Measurements from ENCODE around the gene UGT1A9.
"Not testable (repeated sequence)": the region's sequence is repeated elsewhere in the genome, so short reads cannot be mapped to it uniquely, and the experiment has no call there.

Gene UGT1A9

GRCh38 chr2:233751212-233752009, 79.7 kb downstream of the UGT1A9 start:
- not testable (repeated sequence) for H3K4me3 ChIP-seq (ENCODE audit: low read depth, low read length); DNase-seq (ENCODE audit: low read depth)

DNA sequence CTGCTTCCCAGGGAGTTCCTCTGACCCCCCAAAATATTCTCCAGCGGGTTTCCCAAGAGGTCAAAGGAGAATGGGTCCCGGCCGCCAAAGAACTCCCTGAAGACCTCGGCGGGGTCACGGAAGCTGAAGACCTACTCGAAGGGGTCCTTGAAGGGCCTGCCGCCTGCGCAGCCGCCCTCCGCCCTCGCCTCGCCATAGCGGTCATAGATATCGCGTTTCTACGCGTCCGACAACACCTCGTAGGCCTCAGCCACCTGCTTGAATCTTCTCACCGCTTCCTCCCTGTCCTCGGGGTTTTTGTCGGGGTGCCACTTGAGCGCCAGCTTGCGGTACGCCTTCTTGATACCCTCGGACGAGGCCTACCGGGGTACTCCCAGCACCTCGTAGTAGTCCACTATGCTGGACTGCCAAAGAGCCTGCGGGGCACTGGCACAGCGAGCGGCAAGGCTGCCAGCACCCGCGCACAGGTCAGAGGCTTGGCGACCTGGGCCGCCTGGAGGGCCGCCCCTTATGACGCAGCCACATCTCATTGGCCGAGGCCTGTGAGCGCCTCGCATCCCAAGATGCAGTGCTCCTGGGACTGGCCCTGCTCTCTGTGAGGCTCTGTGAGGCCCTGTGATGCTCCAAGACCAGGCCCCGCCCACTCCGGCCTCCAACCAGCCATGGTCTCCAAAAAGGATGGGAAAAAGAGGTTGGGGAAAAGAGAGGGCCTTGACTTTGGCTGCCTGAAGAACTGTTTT, 83.3 kb downstream of the UGT1A9 start:
- H3K4me3 ChIP-seq (ENCODE audit: low read depth, low read length), result no peak overlapping the region
- no peak for DNase-seq (ENCODE audit: low read depth)

GRCh38 chr2:233756429-233757081, 84.9 kb downstream of the UGT1A9 start:
- no peak for DNase-seq (ENCODE audit: low read depth)
- no peak overlapping the region for H3K4me3 ChIP-seq (ENCODE audit: low read depth, low read length)

- DNase-seq (ENCODE audit: low read depth), result no peak
- H3K4me3 ChIP-seq (ENCODE audit: low read depth, low read length), result no peak overlapping the region
These were observed 86.4 kb downstream of the UGT1A9 start for GRCh38 chr2:233758141-233758540.

DNA sequence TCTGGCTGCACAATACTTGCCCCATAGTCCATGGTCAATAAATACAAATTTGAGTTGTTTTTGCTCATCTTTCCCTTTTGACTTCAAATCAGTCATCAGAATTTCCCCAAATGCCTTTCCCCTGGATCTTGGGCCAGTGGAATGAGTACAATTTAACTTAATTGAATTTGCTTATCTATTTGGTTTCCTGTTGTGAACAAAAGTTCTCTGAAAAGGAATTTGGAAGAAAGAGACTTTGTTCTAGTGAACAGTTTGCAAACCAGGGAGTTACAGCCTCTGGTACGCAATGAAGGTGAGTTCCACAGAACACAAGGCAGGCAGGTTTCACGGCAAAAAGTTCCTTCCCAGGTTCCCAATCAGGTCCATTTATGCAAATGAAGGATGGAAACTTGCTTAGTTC, 87.2 kb downstream of the UGT1A9 start:
- no peak for DNase-seq (ENCODE audit: low read depth)
- H3K4me3 ChIP-seq (ENCODE audit: low read depth, low read length), result no peak overlapping the region

DNA sequence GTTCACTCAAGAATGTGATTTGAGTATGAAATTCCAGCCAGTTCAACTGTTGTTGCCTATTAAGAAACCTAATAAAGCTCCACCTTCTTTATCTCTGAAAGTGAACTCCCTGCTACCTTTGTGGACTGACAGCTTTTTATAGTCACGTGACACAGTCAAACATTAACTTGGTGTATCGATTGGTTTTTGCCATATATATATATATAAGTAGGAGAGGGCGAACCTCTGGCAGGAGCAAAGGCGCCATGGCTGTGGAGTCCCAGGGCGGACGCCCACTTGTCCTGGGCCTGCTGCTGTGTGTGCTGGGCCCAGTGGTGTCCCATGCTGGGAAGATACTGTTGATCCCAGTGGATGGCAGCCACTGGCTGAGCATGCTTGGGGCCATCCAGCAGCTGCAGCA, 88.3 kb downstream of the UGT1A9 start, which contains the start of gene UGT1A1:
TSS of gene UGT1A1 (plus strand) at position 228 of the 400 bp plus-strand sequence. CDS start at position 246, 18 bp downstream.
- H3K4me3 ChIP-seq (ENCODE audit: low read depth, low read length), result no peak within 1 kb of the TSS

DNA sequence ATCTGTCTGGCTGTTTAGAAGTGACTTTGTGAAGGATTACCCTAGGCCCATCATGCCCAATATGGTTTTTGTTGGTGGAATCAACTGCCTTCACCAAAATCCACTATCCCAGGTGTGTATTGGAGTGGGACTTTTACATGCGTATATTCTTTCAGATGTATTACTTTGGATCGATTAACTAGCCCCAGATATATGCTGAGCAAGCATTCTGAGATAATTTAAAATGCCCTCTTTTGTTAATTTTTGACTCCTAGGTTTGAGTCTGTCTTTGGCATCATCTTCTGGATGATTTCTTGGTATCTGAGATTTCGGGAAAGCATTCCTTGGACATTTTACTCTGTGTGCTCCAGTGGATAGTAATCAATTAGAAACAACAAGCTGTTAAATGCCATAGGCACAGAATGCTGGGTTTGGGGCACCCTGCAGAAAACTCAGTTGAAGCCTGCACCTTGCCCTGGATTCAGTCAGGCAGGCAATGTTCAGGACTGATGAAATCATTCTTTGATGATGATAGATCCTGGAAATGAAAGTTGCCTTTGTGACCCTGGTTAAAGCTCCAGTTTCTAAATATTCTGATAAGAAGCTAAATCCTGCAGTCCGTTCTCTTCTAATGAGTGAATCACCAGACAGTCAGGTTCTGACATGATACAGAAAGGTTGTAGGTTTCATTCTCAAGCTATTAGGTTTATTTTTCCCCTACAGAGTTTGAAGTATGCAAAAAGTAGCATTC, 89.5 kb downstream of the UGT1A9 start:
- no peak overlapping the region for H3K4me3 ChIP-seq (ENCODE audit: low read depth, low read length)
- DNase-seq (ENCODE audit: low read depth), result no peak

More for the DNA sequence above, 88.3 kb downstream of the UGT1A9 start, which contains the start of gene UGT1A1:
- DNase-seq (ENCODE audit: low read depth), result no peak

DNA sequence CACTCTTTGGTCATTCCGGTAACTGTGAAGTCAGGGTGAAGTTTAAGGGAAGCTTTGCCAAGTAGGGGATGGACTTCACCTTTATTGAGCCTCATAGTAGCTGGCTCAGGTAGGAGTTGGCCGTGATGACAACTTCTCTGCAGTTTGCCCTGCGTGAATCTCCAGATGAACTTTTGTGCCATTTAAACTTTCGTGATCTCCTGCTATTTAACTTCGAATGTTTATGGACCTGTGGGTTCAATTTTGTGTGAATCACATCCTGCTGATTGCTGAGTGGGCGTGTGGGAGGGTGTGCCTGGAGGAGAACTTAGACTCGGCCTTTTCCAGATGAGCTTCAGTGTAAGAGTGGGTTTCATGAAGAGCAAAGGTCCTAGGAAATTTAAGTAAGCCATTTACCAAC, 92.6 kb downstream of the UGT1A9 start:
- DNase-seq (ENCODE audit: low read depth), result peak; percentile 5
- no peak overlapping the region for H3K4me3 ChIP-seq (ENCODE audit: low read depth, low read length)

DNA sequence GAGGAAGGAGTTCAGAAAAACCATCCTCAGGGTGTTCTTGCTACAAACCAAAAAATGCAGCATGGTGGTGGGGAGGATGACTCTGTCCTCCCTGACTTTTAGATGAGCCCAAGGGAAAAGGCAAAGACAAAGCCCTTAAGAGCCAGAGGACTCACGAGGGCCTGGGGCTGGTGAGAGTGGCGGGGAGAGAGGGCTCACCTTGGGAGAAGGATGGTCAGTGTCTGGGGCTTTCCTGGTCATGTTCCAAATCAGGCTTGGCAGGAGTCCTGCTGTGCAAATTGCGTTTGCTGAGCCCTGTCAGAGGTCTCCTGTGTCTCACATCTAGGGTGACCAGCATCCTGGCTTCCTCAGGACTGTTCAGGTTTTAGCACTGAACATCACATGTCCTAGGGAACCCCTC, 93.1 kb downstream of the UGT1A9 start:
- H3K4me3 ChIP-seq (ENCODE audit: low read depth, low read length), result no peak overlapping the region
- DNase-seq (ENCODE audit: low read depth), result no peak

- no peak for DNase-seq (ENCODE audit: low read depth)
- no peak overlapping the region for H3K4me3 ChIP-seq (ENCODE audit: low read depth, low read length)
These were observed 94.7 kb downstream of the UGT1A9 start for GRCh38 chr2:233766416-233766815.

GRCh38 chr2:233768076-233768475, 96.4 kb downstream of the UGT1A9 start:
- no peak overlapping the region for H3K4me3 ChIP-seq (ENCODE audit: low read depth, low read length)
- DNase-seq (ENCODE audit: low read depth), result no peak

- DNase-seq (ENCODE audit: low read depth), result no peak
- no peak overlapping the region for H3K4me3 ChIP-seq (ENCODE audit: low read depth, low read length)
These were observed 97.6 kb downstream of the UGT1A9 start for GRCh38 chr2:233769260-233769659.

- no peak overlapping the region for H3K4me3 ChIP-seq (ENCODE audit: low read depth, low read length)
- no peak for DNase-seq (ENCODE audit: low read depth)
These were observed 100.5 kb downstream of the UGT1A9 start for GRCh38 chr2:233772153-233772552.

DNA sequence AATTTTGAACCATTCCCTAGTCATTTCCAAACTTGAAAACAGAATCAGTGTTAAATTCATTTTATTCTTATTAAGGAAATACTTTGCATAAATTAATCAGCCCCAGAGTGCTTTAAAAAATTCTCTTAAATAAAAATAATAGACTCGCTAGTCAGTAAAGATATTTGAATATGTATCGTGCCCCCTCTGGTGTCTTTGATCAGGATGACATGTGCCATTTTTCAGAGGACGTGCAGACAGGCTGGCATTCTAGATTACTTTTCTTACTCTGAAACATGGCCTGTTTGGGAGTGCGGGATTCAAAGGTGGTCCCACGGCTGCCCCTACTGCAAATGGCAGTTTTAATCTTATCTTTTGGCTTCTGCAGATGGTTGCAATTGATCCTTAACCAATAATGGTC, 100.9 kb downstream of the UGT1A9 start:
- no peak for DNase-seq (ENCODE audit: low read depth)
- no peak overlapping the region for H3K4me3 ChIP-seq (ENCODE audit: low read depth, low read length)

DNA sequence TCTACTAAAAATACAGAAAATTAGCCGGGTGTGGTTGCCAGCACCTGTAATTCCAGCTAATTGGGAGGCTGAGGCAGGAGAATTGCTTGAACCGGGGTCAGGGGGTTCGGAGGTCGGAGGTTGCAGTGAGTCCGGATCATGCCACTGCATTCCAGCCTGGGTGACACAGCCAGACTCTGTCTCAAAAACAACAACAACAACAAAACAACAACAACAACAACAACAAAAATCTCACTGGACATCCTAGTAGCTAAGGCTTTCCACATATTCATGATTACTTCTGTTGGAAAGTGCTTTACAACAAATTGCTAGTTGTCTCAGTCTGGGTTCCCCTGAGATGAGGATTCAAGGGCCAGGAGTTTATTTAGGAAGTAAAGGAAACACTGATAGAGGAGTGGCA, 102.2 kb downstream of the UGT1A9 start:
- H3K4me3 ChIP-seq (ENCODE audit: low read depth, low read length), result no peak overlapping the region

GRCh38 chr2:233775414-233775813, 103.7 kb downstream of the UGT1A9 start:
- no peak overlapping the region for H3K4me3 ChIP-seq (ENCODE audit: low read depth, low read length)
- DNase-seq (ENCODE audit: low read depth), result no peak

More for the DNA sequence above, 102.2 kb downstream of the UGT1A9 start:
- DNase-seq (ENCODE audit: low read depth), result no peak

DNA sequence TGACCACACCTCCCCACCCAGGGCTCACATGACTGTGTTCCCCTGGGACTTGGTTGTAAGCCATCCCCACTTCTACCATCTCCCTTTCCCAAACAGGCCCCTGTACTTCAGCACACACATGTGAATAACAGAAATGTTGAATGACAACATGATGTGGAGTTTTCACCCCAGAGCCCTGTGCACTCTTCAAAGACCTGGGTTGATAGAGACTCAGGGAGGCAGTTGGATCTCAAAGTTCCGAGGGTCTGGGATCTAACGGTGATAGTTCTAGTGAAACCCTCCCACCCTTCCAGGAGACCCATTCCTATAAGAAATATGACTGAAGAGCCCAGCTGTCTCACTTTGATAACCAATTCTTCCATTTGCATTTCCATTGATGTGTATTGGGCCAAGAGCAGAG, 106.3 kb downstream of the UGT1A9 start, which contains the start of gene MROH2A:
TSS of gene MROH2A (plus strand) at position 301 of the 400 bp plus-strand sequence. CDS start 1,029 bp downstream, outside the sequence.
- H3K4me3 ChIP-seq (ENCODE audit: low read depth, low read length), result no peak within 1 kb of the TSS

GRCh38 chr2:233779722-233780121, 108.0 kb downstream of the UGT1A9 start:
- H3K4me3 ChIP-seq (ENCODE audit: low read depth, low read length), result no peak overlapping the region
- no peak for DNase-seq (ENCODE audit: low read depth)

More for the DNA sequence above, 106.3 kb downstream of the UGT1A9 start, which contains the start of gene MROH2A:
- no peak for DNase-seq (ENCODE audit: low read depth)

- no peak for DNase-seq (ENCODE audit: low read depth)
- H3K4me3 ChIP-seq (ENCODE audit: low read depth, low read length), result no peak overlapping the region
These were observed 109.1 kb downstream of the UGT1A9 start for GRCh38 chr2:233780771-233781170.

Data from skeletal muscle cell (primary cell).